GM21381 (cell line): Measurements from ENCODE around the gene ZFP14.
"Not testable (repeated sequence)": the region's sequence is repeated elsewhere in the genome, so short reads cannot be mapped to it uniquely, and the experiment has no call there.

Source experiments
- ATAC-seq: cut with Tn5 transposase; IDR thresholded peaks from one replicate; pipeline ENCODE4 v1.9.1; 2021; ENCODE audit warnings: mild to moderate bottlenecking, moderate library complexity; ENCODE audit not compliant: unreplicated experiment

ZFP14 gene

DNA sequence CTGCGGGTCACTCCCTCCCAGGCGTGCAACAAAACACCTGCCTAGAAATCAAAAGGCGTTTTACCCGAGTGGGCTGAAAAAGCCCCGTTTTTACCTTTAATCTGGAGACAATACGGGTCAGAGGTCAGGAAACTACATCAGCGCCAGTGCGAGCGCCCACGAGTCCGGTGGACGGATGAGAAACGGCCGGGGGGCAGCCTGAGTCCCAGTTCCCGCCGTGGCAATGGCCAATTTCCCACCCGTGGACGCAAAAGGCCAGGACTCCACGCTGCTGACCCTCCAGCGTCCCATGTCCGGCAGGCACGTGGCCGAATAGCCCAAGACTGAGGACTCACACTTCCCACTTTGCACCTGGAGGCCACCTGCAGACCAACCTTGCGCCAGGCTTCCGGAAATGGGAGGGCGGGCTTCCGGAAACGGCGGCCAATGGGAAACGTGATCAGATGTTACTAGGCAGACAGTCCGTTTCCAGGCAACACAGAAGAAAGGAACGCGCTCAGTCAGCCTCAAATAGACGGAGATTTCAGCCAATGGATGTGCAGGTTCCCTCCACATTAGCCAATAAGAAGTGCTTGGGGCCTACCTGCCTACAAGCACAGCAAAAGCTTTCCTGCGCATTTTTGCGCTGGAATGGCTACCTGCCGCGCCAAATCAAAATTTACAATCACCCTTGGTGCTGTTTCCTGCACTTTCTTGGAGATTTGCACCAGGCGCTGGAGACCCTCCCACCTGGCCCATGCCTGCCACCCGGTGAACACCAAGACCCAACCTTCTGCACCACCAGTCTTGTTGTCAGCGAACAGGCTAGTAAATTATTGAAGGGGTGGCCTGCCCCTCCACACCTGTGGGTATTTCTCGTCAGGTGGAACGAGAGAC, 47.4 kb downstream of the ZFP14 start:
- ATAC-seq = no peak

DNA sequence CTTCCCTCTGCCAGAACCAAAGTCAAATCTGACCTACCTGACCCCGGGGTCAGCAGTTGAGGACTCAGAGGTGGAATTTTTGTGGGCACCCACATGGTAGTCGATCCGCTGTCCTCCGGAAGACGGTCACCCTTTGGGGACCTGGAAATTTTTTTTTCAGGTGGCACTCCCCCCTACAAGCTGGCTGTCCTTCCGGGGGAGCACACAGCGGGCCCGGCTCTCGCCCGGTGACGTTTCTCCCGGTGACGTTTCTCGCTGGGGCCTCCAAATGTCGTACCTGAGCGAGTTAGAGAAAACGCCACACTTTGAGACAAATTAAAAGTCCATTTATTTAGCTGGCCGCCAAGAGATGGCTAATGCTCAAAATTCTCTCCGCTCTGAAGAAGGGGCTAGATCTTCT, 48.8 kb downstream of the ZFP14 start:
- ATAC-seq = no peak

DNA sequence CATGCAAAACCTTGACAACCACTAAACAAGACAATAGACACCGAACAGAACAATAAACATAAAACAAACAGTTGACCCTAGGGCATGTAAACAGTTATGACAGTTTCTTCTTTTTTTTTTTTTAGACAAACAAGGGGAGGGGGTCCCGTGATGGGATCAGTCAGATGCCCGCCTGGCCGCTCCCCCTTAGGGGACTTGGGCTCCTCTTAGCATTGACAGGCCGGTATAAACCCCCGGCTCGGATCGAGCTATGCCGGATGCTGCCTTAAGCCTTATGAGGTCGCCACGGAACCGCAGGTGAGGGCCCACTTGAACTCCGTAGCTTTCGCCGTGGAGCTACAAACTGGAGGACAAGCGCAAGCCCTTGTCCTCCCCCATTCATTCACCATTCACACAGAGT, 49.5 kb downstream of the ZFP14 start:
- ATAC-seq = not testable (repeated sequence)

DNA sequence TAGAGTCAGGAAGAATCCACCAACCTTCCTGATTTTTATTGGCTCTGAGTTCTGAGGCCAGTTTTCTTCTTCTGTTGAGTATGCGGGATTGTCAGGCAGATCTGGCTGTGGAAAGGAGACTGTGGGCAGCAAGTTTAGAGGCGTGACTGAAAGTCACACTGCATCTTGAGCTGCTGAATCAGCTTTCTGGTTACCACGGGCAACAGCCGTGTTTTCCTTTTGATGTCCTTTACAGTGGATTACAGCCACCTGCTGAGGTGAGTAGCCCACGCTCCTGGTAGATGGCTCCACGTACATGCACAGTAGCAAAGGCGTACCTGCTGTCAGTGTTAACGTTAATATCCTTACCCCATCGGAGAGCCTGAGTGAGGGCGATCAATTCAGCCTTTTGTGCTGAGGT, 52.4 kb downstream of the ZFP14 start:
- not testable (repeated sequence) for ATAC-seq

DNA sequence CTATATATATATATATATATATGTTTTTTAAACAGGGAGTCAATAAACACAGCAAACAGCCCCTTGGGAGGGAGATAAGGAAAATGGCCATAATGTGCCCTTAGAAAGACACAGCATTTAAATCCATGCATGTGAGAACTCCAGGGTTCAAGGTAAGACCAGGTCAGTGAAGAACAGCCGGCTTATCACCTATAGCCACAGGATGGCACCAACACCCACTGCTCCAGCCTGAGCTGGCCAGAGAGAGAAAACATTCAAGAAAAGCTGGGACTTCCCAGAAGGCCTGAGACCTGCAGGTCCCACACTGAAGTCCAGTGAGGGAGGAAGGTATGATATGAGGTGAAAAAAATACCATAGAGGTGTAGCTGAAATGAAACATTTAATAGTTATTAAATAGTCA, 63.8 kb downstream of the ZFP14 start:
- not testable (repeated sequence) for ATAC-seq

DNA sequence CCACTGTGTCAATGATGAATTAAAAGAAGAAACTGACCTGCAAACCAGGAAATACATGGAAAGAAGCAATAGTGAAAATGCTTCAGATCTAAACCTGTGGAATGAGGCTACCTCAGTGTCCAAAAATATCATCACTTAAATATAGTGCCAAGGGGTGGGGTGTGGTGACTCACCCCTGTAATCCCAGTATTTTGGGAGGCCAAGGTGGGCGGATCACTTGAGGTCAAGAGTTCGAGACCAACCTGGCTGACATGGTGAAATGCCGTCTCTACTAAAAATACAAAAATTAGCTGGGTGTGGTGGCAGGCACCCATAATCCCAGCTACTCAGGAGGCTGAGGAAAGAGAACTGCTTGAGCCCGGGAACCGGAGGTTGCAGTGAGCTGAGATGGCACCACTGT, 64.9 kb downstream of the ZFP14 start:
- not testable (repeated sequence) for ATAC-seq

DNA sequence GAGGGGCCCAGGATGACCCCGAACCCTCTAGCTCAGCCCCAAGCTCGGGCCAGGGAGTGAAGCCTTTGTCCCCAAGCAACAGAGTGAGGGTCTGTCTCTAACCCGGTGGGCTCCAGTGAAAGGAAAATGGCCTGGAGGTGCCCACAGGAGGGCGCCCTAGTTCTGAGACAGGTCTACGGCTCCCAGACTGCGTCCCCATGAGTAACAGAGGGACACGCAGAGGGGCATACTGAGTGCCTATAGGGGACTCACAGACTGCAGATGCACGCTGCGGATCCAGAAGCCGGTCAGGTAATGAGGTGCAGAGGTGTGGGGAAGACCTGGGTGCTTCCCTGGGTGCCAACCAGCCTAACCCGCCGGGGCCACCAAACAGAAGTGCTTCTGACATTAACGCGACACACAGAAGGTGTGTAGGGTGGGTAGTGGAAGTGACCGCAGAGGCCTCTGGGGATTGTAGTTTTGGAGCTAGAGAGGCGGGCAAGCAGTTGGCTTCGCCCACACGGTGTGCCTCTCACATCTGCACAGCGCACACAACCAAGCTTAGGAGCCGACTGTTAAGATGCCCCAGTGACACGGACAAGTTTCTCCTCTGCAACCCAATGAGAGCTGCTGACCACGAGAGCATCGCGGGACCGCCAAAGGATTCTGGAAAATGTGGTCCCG, 67.8 kb downstream of the ZFP14 start:
- ATAC-seq = not testable (repeated sequence)

DNA sequence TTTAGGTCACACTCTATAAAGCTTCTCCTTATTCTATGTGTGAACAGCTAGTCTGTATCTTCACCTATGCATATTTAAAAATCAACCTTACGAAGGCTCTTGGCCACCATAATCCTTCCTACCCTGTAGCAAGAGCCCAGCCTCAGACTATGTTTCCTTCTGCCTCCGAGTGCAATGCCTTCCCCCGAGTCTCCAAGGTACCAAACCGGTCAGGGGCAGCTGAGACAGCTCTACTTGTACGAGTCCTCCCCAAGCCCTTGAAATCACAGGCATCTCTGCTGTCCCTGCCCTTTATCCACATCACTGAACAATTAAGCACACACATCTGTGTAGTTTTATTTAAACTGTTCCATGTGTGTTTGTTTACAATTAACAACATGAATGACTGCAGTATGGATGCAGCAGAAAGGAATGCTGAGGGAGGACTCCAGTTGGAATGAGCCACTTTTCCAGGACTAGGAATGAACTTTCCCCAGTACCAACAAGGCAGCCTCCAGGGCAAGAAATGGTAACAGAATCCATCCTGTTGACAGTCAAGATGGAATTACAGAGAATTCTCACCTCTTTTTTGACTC, 68.5 kb downstream of the ZFP14 start:
- ATAC-seq = not testable (repeated sequence)

DNA sequence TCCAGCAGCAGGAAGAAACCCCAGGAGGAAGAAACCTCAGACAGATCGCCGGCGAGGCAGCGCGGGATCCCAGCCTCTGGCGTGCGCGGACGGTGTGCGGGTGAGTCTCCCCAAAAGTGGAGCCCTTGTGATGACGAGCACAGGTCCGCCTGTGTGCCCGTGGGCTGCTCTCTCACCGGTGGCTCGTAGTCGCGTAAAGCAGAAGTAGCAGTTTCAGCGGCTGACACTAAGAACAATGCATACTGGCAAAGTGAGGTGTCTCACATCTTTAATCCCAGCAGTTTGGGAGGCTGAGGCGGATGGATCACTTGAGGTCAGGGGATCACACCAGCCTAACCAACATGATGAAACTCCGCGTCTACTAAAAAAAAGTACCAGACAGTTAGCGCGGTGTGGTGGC, 69.2 kb downstream of the ZFP14 start:
- not testable (repeated sequence) for ATAC-seq

DNA sequence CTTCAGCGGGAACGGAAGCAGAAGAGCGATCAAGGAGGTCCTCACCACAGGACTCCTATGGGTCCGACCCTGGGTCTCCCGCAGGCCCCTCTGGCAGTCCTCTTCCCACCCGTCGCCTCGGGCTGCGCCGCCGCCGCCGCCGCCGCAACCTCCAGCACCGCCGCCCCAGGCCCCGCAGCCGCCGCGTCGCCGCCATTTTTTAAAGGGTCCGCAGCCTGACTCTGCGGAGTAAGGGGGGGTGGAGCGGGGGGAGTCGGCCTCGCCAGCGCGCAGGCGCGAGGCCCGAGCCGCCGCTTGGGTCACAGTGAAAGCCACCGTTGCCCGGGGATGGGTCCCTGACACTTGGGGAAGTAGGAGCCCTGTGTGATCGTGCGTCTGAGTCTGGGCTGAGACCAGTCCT, 69.7 kb downstream of the ZFP14 start:
- not testable (repeated sequence) for ATAC-seq

DNA sequence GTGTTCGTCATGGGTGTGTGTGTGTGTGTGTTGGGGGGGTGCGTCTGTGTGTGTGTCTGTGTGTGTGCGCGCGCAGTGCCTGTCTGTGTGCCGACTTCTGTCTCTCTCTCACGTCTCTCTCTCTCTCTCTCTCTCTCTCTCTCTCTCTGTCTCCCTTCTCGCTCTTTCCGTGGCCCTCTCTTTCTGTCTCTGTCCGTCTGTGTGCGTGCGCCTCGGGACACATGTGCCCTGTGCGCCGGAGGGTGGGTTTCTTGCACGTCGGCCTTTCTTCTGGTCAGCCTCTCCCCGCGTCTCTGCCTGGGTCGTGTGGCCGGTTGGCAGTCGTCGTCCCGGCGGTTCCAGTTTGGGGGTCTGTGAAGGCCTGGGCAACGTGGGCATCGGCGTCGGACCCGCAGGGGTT, 86.7 kb downstream of the ZFP14 start:
- ATAC-seq = not testable (repeated sequence)
